Measurements from ENCODE around the gene SUPT5H.
A peak's percentile ranks its signal among the peaks of the same experiment; 100 is the strongest.

SUPT5H gene

DNA sequence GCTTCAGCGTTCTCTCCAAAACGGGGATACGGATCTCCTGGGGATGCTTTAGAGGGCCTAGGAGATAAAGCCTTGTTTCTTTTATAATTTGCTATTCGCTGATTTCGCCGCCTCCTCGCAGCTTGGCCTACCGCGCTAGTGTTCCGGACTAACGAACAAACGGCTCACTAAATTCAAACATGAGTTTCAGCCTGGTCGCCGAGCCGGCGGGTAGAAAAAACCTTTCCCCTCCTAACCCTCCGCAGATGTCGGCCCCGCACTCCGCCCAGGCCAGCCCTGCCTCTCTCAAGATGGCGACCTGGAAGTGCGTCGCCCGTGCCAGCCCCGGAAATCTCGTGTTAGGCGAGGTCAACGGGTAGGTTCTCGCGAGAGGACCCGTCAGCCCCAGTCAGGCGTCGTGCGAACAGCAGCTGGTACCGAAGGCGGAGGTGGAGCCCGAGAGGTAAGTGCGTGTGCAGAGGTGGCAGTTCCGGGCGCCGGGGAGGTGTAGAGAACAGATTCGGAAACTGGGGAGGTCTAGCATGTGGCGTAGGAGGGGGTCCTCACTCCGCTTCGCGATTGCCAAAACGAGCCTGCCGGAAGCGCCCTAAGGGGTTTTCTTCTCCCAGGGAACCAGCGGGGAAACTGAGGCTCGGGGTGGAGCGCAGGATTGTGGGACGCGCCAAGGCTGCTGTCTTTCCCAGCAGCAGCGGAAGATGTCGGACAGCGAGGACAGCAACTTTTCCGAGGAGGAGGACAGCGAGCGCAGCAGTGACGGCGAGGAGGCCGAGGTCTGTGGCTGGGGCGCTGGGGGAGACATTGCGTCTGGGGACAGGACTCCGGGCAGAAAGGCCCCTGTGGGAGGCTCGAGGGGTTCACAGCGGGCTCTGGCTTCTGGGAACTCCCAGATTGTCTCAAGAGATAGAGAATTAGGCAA is at the start of gene SUPT5H:
TSS of gene SUPT5H (plus strand) at position 387 of the 916 bp plus-strand sequence. CDS start at position 696, 309 bp downstream.
- peak; percentile 98 to 99 for DNase-seq

DNA sequence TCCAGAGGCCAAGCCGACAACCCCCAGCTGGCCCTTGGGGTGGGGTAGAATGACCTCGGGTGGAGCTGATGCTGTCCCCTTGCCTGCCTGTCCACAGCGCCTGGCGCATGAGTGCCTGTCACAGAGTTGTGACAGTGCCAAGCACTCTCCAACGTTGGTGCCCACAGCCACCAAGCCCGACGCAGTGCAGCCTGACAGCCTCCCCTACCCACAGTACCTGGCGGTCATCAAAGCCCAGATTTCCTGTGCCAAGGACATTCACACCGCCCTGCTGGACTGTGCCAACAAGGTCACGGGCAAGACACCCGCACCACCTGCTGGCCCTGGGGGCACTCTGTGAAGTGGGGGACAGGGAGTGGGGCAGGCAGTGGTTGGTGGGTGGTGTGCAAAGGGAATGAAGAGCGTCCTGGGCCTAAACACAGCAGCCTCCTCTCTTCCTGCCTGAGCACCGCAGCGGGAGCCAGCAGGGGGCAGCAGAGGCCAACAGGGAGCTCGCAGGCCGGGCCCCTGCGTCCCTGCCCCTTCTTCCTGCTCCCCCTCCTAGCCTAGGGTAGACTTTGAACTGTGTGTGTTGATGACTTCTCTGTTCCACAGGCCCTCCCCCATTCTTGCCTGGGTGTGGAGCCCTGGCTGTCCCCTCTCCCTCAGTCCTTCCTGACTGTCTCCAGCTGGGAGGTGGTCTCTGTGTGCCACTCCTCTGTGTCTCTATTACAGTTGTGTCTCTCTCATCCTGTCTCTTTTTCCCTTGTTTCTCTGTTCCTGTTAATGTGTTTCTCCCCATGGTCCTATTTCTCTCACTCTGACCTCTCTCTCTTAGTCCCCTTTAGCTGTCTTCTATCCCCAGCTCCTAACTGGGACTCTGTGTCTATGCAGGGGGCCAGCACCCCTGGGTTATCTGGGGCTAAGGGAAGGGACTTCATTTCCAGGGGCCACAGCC is 47.8 kb upstream of the SUPT5H start:
- peak; percentile 31 to 75 for DNase-seq

DNA sequence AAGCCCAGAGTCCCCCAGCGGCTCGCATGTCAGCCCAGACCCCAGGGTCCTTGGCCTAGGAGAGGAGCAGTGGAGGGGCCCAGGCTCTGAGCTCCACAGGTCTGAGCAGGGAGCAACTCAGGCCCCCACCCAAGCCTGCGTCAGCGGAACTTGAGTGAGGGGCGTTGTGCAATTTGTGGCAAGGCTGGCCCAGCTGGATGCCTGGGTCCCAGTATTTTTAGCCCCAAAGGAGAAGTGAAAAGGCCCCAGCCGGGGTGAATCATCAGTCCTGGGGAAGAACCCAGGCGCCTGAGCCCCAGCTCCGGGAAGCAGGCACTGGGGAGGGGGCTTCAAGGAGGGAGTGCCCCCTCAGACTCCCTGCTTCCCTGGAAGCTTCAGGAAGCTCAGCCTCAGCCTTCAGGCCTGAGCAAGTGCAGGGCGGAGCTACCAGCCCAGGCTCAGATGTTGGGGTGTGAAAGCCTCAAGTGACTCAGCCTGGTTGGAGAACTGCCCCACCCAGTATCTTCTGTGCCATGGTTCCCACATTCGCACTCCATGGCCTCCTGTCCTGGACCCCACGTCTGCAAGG is 47.0 kb upstream of the SUPT5H start:
- no peak for DNase-seq

DNA sequence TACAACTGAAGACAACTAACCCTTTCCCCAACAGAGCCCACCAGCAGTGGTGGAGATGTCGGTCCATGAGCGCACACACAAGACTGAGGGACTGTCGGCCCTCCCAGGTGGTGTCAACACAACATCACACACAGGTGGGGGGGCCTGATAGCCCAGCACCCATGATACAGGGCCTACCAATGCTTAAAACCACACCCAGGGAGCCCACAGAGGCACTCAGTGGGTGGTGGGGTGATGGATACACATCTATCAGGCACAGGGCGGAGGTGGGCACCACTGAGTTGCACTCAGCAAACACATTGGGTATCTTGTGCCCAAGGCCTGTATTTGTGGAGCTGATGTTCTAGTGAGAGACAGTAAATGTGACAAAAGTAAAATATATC is 45.7 kb upstream of the SUPT5H start:
- DNase-seq: no peak

DNA sequence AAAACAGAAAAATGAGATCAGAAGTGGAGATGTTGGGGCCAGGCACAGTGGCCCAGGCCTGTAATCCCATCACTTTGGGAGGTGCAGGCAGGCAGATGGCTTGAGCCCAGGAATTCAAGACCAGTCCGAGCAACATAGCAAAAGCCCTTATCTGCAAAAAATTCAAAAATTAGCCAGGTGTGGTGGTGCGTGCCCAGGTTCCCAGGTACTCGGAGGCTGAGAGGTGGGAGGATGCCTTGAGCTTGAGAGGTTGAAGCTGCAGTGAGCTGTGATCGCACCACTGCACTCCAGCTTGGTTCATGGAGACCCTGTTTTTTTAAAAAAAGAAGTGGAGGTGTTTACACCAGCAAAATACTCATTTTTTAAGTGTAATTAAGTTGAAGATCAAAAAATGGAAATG is 45.3 kb upstream of the SUPT5H start:
- no peak for DNase-seq

DNA sequence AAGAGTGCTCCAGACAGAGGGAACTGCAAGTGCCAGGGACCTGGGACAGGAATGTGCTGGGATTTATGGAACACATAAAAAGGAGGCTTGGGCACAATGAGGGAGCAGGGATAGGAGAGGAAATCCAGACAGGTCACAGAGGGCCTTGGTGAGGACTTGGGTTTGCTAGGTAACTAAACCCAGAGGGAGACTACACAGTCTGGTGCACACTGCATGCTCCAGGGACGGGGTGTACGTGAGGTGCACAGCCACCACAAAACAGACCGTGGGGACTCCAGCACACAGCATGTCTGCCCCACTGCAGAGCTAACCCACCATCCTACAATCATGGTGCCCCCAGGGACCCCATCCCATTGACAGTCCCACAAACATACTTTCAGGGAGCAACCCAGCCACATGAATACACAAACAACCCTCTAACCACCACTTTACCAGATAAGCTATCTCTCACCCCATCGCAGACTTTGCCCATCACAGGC is 44.3 kb upstream of the SUPT5H start:
- DNase-seq: no peak

DNA sequence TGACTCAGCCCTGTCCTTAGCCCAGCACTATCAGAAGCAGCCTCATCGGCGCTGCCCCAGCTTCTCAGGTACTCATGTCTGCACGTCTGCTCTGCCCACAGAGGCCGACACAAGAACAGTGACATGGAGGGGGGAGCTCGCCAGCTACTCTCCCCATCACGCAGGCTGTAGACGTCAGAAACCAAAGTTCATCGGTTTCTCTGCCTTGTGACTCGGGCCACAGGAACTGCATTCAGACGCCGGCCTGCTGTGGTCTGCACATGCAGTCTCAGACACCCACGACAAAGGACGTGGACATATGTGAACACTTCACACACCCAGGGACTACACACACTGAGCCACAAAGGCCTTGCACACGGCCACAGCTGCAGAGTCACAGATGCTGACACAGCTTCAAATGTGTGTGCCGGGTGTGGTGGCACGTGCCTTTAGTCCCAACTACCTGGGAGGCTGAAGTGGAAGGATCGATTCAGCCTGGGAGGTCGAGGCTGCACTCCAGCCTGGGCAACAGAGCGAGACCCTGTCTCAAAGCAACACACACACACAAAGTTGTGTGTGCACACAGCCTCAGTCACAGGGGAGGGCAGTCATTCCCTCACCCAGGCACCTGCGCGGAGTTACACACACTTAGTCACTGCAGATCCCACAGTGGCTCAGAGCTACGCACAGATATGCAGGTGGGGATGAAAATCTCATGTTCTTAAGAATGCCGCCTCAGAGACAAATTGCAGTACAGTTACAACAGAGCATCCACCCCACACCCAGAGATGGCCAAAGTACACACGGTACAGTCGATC is 43.6 kb upstream of the SUPT5H start:
- DNase-seq: no peak

DNA sequence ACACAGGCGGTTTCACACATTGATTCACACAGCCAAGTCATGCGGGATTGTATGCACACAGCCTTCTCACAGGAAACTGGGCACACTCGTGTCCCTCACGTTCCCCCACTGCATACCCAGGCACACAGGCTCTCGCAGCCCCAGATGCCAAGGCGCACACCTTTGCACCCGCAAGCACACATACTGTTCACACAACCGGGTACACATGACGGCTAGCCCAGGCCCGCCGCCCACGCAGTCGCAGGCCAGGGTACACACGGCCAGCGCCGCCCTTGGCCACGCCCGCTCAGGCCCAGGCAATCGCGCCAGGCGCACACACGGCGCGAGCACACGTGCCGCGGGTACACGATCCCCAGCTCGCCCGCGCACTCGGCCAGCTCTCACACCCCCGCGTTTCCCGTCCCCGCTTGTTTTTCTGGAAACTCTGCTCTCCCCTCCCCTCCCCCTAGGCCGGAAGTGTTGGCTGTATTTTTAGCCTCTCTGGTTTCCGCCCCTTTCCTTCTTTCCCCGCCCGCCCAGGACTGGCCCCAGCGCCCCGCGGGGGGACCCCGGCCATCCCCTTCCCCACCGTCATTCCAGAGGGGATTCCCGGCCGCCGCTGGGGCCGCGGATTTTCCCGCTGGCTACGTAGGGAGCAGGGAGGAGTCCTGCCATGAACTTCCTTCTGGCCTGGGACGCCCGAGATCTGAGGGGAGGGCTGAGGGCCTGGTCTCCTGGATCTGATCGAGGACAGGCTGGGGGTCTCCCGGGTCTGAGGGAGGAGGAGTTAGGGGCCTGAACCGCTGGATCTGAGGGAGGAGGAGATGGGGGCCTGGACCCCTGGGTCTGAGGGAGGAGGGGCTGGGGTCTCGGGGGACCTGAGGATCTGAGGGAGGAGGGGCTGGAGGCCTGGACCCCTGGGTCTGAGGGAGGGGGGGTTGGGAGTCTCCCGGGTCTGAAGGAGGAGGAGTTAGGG is 42.8 kb upstream of the SUPT5H start:
- DNase-seq: peak in 1 of 2 experiments; percentile 15

DNA sequence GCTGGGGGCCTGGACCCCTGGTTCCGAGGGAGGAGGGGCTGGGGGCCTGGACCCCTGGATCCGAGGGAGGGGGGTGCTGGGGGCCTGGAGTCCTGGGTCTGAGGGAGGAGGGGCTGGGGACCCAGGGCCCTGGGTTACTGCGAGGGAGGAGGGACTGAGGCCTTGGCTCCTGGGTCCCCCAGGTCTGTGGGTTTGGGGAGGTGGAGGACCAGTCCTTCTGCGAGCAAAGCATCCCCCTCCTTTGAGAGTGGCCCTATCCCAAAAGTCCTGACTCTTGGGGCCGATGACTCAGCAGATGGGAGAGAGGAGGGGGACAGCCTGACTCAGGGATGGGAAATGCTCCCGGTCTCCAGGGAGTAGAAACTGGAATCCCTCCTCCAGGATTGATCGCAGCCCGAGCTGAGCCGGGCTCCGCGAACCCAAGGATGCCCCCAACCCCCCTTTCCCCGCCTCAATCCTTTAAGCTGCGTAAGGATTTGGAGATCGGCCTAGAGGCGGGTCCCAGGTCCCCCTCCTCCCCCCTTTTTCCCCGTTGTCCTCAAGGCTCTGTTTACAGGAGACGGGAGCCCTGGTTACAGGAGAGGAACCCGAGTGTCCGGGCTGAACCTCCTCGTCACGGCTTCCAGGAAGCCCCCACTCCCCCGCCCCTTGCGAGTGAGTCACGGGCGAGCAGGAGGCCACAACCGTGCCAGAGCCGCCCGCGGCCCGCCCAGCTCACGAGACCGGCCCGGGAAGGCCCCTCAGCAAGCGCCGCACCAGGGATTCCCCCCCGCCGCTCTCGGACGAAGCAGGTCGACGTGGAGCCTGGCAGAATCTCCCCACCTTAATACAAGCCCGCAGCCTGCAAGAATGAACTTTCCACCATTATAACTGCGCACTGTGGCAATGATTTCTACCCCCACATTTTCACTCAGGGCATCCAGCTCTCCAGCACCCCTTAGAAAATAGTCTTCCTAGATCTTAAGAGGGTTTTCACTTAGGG is 41.8 kb upstream of the SUPT5H start:
- no peak for DNase-seq

DNA sequence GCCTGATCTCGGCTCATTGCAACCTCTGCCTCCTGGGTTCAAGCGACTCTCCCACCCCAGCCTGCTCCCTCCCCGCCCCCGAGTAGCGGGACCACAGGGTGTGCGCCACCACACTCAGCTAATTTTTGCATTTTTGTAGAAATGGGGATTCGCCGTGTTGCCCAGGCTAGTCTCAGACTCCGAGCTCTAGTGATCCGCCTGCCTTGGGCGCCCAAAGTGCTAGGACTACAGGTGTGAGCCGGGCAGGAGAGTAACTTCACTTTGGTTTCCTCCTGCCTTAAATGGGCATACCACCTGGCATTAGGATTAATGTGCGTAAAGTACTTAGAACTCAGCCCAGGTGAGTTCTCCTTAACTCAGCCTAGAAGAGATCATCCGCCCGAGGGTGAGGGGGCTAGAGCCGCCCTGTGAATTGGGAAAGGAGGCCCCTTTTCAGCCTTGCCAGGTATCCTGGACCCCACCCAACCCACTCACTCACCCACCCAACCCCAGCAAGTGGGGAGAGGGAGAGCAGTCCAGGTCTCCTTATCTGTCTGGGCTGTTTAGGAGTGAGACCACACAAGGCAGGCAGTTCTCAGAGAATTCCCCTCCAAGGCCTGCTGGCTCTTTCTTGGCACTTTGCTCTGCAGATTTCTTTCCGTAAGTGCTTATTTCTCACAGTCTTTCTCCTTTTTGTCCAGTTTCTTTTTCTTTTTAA is 40.0 kb upstream of the SUPT5H start:
- no peak for DNase-seq

DNA sequence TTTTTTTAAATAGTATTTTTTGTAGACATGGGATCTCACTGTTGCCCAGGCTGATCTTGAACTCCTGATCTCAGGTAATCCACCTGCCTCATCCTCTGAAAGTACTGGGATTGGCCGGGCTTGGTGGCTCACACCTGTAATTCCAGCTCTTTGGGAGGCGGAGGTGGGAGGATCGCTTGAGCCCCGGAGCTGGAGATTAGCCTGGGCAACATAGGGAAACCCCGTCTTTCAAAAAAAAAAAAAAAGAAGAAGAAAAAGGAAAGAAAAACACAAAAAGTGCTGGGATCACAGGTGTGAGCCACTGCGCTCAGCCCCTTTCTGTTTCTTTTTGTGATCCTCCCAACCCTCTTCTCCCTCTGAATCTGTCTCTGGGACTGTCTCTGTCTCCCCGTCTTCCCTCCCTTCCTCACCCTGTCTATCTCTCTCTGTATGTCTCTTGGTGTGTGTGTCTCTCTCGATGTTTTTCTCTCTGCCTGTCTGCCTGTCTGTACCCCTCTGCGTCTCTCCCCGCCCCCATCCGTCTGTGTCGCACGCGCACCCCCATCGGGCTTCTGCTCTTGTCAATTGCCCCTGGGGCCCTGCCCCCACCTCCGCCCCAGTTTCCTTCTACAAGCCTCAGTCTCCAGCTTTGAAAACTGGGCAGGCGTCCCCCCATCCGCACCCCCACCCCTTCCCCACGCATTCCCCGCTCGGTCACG is 39.3 kb upstream of the SUPT5H start:
- no peak for DNase-seq

DNA sequence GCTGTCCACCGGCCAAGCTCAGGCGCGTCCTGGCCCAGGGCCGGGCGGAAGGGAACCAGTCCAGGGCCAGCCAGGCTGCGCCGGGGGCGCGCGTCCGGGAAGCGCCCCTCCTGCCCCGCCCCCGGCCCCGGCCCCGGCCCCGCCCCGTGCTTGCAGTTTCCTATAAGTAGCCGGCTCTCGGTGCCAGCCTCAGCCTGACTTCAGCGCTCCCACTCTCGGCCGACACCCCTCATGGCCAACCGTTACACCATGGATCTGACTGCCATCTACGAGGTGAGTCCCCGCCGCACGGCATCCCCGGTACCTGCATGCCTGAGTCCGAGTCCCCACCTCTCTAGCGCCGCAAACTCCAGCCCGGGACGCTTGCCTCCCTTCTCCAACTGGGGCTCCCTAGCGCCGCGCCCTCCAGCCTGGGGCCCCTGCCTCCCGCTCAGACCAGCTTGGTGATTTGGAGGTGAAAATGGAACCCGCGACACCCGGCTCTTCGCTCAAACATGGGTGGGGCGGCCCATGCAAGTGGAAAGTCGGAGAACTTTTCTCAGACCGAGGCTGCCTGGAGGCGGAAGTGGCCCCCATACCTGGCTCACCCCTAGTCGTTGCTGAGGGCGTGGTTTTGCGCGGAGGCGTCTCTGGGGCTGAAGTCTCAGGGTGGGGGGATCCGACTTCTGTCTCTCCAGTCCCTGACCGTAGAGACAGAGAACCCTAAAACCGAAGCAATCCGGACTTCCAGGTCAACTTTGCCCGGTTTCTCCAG is 38.5 kb upstream of the SUPT5H start, which contains the start of gene ZFP36:
TSS of gene ZFP36 (plus strand) at position 192 of the 754 bp plus-strand sequence. CDS start at position 250, 58 bp downstream.
- peak; percentile 60 to 87 for DNase-seq

DNA sequence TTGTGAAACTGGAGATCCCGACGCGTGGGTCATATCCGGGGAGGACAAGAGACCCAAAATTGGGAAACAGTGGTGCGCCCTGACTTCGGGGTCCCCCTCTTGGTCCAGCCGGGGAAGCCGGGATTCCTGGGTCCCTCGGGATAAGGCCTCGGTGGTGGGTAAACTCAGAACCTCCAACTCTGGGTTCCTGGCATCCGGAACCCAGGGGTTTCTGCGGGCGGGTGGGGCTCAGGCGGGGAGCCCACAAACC is 38.0 kb upstream of the SUPT5H start:
- no peak for DNase-seq

DNA sequence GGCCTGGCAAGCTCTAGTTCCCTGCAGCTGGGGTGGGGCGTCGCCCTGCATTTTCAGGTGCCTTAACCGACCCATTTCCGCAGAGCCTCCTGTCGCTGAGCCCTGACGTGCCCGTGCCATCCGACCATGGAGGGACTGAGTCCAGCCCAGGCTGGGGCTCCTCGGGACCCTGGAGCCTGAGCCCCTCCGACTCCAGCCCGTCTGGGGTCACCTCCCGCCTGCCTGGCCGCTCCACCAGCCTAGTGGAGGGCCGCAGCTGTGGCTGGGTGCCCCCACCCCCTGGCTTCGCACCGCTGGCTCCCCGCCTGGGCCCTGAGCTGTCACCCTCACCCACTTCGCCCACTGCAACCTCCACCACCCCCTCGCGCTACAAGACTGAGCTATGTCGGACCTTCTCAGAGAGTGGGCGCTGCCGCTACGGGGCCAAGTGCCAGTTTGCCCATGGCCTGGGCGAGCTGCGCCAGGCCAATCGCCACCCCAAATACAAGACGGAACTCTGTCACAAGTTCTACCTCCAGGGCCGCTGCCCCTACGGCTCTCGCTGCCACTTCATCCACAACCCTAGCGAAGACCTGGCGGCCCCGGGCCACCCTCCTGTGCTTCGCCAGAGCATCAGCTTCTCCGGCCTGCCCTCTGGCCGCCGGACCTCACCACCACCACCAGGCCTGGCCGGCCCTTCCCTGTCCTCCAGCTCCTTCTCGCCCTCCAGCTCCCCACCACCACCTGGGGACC is 37.6 kb upstream of the SUPT5H start:
- no peak for DNase-seq

DNA sequence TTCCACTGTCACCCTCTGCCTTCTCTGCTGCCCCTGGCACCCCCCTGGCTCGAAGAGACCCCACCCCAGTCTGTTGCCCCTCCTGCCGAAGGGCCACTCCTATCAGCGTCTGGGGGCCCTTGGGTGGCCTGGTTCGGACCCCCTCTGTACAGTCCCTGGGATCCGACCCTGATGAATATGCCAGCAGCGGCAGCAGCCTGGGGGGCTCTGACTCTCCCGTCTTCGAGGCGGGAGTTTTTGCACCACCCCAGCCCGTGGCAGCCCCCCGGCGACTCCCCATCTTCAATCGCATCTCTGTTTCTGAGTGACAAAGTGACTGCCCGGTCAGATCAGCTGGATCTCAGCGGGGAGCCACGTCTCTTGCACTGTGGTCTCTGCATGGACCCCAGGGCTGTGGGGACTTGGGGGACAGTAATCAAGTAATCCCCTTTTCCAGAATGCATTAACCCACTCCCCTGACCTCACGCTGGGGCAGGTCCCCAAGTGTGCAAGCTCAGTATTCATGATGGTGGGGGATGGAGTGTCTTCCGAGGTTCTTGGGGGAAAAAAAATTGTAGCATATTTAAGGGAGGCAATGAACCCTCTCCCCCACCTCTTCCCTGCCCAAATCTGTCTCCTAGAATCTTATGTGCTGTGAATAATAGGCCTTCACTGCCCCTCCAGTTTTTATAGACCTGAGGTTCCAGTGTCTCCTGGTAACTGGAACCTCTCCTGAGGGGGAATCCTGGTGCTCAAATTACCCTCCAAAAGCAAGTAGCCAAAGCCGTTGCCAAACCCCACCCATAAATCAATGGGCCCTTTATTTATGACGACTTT is 36.8 kb upstream of the SUPT5H start:
- no peak for DNase-seq
